ENCODE data around the gene IGF2BP3. TPM values are rescaled to one million over a fixed set of nuclear protein-coding genes. Genes with fewer than 3 reads are reported as not detected.

Gene IGF2BP3
- total RNA-seq, 1 experiment from 2014 or later, result 80.2 TPM

- TF ChIP-seq POLR2AphosphoS5 (IDR thresholded peaks at IDR 0.05; ENCODE audit: low read depth, low read length), result no peak
- TF ChIP-seq CTCF (IDR thresholded peaks at IDR 0.05), result no peak
- no peak for TF ChIP-seq REST (IDR thresholded peaks at IDR 0.05; ENCODE audit: insufficient read depth in 1 of 2, low read depth in 2 of 2, low read length in 1 of 2)
- no peak for TF ChIP-seq TCF7L2 (IDR thresholded peaks at IDR 0.05; ENCODE audit: low read depth, low read length)
- TF ChIP-seq SIN3A (IDR thresholded peaks at IDR 0.05; ENCODE audit: borderline replicate concordance, insufficient read depth, low read depth, low read length), result no peak
- CTCF ChIA-PET, result no interaction called here
- in situ Hi-C loops (cut with HindIII; ENCODE audit: low pct_unique_long_range_greater_than_20kb, low sequenced_read_pairs) (no loop called here), intact Hi-C loops (cut with micrococcal nuclease; ENCODE audit: unreplicated experiment) (loop anchor here (5.0 kb wide), 1 partner anchor 48 kb away; no protein-coding TSS in a partner anchor)
- H3K9me3 ChIP-seq (ENCODE audit: control insufficient read depth, insufficient read depth, low read depth, low read length), result no peaks in the 10 kb centered on the region
- H3K27me3 ChIP-seq (ENCODE audit: control insufficient read depth, insufficient read depth, low read length), result no peaks in the 10 kb centered on the region
- ATAC-seq (no peak), DNase-seq (ENCODE audit: low read depth, low spot score) (no peak)
- H3K4me1 ChIP-seq (ENCODE audit: control insufficient read depth, insufficient read depth, low read length), result no peaks in the 10 kb centered on the region
- POLR2A ChIA-PET, result no interaction called here
- H3K36me3 ChIP-seq (ENCODE audit: control insufficient read depth, insufficient read depth, low read length), result peaks cover 13% of the 10 kb centered on the region
- BruUV-seq (replicated peaks), result no TSS peak
- H3K27ac ChIP-seq (ENCODE audit: low read length), result no peak overlapping the region
- H3K4me3 ChIP-seq (ENCODE audit: low read depth in 2 of 2, low read length in 2 of 2), result no peak overlapping the region
These were observed 65.1 kb downstream of the IGF2BP3 start for GRCh38 chr7:23405240-23405618.

GRCh38 chr7:23404546-23405239 lies 65.6 kb downstream of the IGF2BP3 start:
- H3K36me3 ChIP-seq (ENCODE audit: control insufficient read depth, insufficient read depth, low read length), result peaks cover 13% of the 10 kb centered on the region
- ChIA-PET POLR2A (no interaction called here), CTCF (interaction anchor here (0.6 to 0.7 kb wide), 2 partner anchors 15 to 206 kb away, joined by 3 to 4 read pairs; no protein-coding TSS in a partner anchor)
- H3K27me3 ChIP-seq (ENCODE audit: control insufficient read depth, insufficient read depth, low read length), result no peaks in the 10 kb centered on the region
- no peaks in the 10 kb centered on the region for H3K9me3 ChIP-seq (ENCODE audit: control insufficient read depth, insufficient read depth, low read depth, low read length)
- DNase-seq (ENCODE audit: low read depth, low spot score) (no peak), ATAC-seq (no peak)
- no peak overlapping the region for H3K27ac ChIP-seq (ENCODE audit: low read length)
- H3K4me3 ChIP-seq (ENCODE audit: low read depth in 2 of 2, low read length in 2 of 2), result no peak overlapping the region
- TF ChIP-seq CTCF (IDR thresholded peaks at IDR 0.05) (no peak), TCF7L2 (IDR thresholded peaks at IDR 0.05; ENCODE audit: low read depth, low read length) (no peak), SIN3A (IDR thresholded peaks at IDR 0.05; ENCODE audit: borderline replicate concordance, insufficient read depth, low read depth, low read length) (no peak), REST (IDR thresholded peaks at IDR 0.05; ENCODE audit: insufficient read depth in 1 of 2, low read depth in 2 of 2, low read length in 1 of 2) (no peak), POLR2AphosphoS5 (IDR thresholded peaks at IDR 0.05; ENCODE audit: low read depth, low read length) (no peak)
- in situ Hi-C loops (cut with HindIII; ENCODE audit: low pct_unique_long_range_greater_than_20kb, low sequenced_read_pairs) (no loop called here), intact Hi-C loops (cut with micrococcal nuclease; ENCODE audit: unreplicated experiment) (loop anchor here (5.0 kb wide), 1 partner anchor 47 kb away; no protein-coding TSS in a partner anchor)
- no peaks in the 10 kb centered on the region for H3K4me1 ChIP-seq (ENCODE audit: control insufficient read depth, insufficient read depth, low read length)
- no TSS peak for BruUV-seq (replicated peaks)

Data from Panc1 (cell line).